NCI-H2196 (cell line): ENCODE results near the gene DHRS1.
A peak's percentile ranks its signal among the peaks of the same experiment; 100 is the strongest.

Experiments
- DNase-seq: peaks from one replicate; lab custom pipeline; 2025; ENCODE audit not compliant: unreplicated experiment; lab: John Stamatoyannopoulos, UW

Gene DHRS1

GRCh38 chr14:24310646-24311604 is 11.3 kb upstream of the DHRS1 start, which contains the start of gene LTB4R:
LTB4R (plus strand) TSS chr14:24311502; CDS start chr14:24315652, 4,150 bp downstream.
- DNase-seq: peak; percentile 81

DNA sequence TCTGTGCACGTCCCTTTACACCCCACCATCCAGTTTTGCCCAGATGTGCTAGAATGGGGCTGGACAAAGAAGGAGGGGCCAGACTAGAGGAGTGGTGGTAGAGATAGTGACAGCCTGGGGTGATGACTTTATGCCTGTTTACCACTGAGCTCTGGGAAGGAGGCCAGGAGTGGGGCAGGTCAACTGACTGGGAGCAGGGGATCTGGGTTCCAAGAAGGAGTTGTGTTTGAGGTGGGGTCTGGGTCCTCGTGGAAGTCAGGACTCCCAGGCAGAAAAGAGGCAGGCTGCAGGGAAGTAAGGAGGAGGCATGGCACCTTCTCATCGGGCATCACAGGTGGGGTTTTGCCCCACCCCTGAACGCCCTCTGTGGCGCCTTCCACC is 10.7 kb upstream of the DHRS1 start:
- peak; percentile 45 for DNase-seq

GRCh38 chr14:24309538-24310264 is 10.1 kb upstream of the DHRS1 start, which contains the start of gene LTB4R2:
LTB4R2 (plus strand) TSS chr14:24310140; CDS start chr14:24310665, 525 bp downstream.
- DNase-seq: no peak

DNA sequence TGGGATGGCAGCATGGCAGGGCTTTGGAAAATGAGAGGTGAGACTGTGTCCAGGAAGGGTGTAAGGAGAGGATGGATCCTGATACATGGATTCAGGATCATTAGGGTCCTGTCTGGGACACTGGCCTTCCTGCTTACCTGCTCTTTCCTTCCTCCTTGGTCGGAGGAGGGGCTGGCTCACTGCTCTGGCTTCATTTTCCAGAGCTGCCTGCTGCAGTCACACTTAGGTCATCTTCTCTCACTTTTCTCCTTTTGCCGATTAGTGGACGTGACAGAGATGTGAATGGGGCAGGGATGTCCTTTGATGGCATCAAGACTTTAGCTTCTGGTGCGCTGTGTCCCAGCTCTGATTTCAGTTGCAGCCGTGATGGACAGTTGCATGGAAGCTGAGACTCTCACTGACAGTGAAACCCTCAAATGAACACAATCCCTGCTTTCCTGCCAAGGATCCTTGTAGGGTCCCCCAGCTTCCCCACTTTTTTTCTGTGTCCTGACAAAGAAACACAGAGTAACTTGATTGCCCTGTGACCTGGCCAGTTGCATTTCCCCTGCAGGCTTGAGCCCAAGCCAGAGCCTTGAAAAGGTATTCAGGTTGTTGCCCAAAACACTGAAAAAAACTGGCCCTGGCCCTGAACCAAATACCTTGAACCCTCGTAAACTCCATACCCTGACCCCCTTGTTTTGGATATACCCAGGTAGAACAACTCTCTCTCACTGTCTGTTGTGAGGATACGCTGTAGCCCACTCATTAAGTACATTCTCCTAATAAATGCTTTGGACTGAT is 9.0 kb upstream of the DHRS1 start:
- DNase-seq: no peak

DNA sequence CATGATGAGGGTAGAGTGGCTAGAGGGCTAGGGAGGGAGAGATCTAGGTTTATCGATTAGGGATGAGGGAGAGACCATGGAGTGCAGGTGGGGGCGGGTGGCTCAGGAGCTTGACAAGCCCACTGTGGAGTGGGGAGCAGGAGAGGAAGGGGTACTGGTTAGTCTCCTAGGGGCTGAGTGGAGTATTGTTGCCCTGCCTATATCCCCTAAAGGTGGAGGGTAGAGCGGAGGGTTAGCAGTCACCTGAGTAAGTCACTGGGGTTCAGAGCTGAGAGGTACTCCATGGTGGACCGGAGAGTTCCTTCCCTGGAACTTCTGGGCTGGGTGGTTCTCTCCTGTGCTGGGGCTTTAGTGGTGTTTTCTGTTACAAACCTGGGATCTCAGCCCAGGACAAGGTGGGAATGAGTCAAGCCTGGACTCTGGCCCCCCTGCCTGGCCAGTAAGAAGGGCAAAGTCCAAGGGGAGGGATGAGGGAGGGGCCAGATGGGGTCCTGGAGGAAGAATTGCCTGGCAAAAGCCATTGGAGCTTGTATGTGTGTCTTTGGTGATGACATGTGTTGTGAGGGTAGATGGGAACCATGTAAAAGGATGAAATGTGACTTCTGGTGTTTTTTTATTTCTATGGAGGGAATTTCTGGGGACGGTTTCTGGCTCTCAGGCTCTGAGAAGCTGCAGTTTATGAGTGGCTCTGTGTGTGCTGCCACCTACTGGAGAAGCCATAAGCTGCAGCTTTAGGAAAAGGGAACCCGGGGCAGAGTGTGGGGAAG is 8.2 kb upstream of the DHRS1 start, which contains the start of gene CIDEB:
Gene CIDEB, minus strand, starts transcription at position 403 of the 767 bp plus-strand sequence. Its CDS starts 119 bp downstream, at position 284.
- peak; percentile 72 for DNase-seq

GRCh38 chr14:24307156-24307574 is 7.6 kb upstream of the DHRS1 start:
- DNase-seq: no peak

DNA sequence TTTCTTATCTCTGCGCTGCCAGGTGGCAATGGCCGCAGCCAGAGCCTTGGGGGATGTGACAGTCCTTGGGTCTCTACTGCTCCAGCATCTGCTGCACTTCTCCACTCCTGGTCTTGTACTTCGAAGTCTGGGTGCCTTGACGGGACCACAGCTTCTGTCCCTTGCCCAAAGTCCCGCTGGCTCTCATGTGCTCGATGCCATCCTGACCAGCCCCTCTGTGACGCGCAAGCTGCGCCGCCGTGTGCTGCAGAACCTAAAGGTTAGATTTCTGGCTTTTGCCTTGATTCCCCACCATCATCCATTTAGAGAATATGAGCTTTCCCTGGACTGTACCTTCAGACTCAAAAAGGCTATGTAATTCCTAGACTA is 4.4 kb upstream of the DHRS1 start:
- no peak for DNase-seq

- no peak for DNase-seq
Measured at GRCh38 chr14:24300326-24300980, 873 bp upstream of the DHRS1 start.

- DNase-seq: no peak
Measured at GRCh38 chr14:24298892-24299254, 707 bp downstream of the DHRS1 start.

DNA sequence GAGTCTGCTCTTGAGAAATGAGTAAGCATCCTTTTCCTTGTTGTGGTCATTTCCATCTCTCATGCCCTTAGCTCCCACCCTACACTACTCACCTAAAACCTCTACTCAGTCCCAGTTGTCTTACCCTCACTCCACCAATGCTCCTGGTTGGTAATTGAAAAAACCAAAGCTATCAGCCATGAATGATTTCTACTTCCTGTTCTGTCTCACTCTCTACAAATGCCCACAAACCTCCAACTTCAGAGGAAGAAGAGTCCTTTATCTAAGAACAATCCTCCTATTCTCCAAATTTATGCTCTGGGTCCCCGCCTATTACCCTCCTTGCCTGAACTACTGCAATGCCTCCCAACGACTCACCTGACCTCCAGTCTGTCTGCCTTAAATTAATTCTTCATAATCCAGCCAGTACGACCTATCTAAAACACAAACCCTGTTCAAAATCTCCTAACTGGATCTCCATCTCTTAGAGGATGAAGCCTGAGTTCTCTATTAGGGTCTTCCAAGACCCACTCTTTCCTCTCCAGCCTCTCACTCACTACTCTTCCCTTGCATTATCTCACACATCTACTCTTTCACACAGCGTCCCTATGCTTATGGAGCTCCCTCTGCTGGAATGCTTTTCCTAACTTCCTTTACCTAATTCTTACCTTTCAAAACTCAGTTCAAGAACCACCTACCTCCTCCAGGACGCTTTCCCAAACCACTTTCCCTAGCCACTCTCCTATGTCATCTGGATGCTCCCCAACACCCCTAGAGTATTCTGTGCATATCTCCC is 2.2 kb downstream of the DHRS1 start:
- peak; percentile 43 for DNase-seq

- DNase-seq: peak; percentile 79
Measured at GRCh38 chr14:24296341-24297157, 3.0 kb downstream of the DHRS1 start.

DNA sequence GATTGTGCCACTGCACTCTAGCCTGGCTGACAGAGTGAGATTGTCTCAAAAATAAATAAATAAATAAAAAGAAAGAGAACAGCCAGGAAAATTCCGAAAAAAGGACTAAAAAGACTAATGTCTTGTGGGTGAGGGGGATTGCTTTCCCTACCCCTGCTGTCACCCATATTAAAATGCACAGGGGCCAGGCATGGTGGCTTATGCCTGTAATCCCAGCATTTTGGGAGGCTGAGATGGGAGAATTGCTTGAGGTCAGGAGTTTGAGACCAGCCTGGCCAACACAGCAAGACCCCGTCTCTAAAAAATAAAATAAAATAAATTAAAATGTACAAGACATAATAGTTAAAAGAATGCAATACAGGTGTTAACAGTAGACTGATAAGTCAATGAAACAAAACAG is 6.1 kb downstream of the DHRS1 start:
- no peak for DNase-seq

GRCh38 chr14:24292118-24292807 is 7.3 kb downstream of the DHRS1 start:
- no peak for DNase-seq

- DNase-seq: no peak
Measured at GRCh38 chr14:24291446-24292117, 8.0 kb downstream of the DHRS1 start.

DNA sequence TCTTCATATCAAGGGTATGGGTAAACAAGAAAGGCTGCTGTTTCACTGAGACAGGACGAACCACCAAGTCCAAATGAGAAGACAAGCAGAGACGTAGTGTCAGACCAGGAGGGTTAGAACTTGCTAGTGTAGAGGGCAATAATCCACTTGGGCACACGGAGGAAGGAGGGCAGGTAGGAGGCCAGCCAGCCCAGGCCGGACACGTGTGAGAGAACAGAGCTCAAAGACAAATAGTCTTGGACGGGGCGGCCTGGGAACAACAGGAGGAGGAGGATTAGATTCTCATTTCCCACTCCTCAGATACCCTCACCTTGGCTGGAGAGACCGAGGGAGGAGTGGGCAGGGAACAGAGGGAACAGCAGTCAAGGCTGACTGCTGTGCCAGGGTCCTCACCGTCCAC is 8.8 kb downstream of the DHRS1 start:
- no peak for DNase-seq

GRCh38 chr14:24289649-24290280 is 9.8 kb downstream of the DHRS1 start:
- DNase-seq: no peak

DNA sequence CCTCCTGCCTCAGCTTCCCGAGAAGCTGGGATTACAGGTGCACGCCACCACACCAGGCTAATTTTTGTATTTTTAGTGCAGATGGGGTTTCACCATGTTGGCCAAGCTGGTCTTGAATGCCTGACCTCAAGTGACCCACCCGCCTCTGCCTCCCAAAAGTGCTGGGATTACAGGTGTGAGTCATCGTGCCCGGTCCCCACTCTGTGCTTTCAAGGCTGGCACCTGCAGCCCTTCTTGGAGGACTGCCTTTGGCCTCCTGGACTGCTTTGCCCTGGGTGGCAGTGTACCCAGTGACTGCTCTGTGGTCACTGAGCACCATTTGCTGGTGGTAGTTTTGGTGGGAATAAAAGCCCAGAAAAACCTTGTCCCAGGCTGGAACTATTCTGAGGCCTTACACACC is 12.6 kb downstream of the DHRS1 start:
- DNase-seq: no peak
